SK-N-SH (cell line): ENCODE measurements around the gene TMEM184A. TPM values are rescaled to one million over a fixed set of nuclear protein-coding genes. Genes with fewer than 3 reads are reported as not detected.
A peak's percentile ranks its signal among the peaks of the same experiment; 100 is the strongest.

Source experiments
- CTCF ChIA-PET: fragments of 300-600, 350-600 bp; formaldehyde crosslinking; extraction: SDS; loops from one replicate; lab custom pipeline; 2021; lab: Yijun Ruan, JAX
- POLR2A ChIA-PET: fragments of 350-600 bp; sonication (Branson Sonifier 250); formaldehyde crosslinking; extraction: SDS; loops from one replicate; lab custom pipeline; 2020; ENCODE audit warnings: antibody characterized with exemption, inconsistent platforms; lab: Yijun Ruan, JAX
- DNase-seq: peaks from one replicate; pipeline ENCODE4 v3.0.0; 2012
- H2AFZ ChIP-seq: fragments of 200-600 bp; sonication (generic); 2 replicates; pipeline ENCODE4 v1.8.1; 2016; ENCODE audit warnings: antibody characterized with exemption, mild to moderate bottlenecking, low read depth
- H3F3A ChIP-seq: fragments of 200-600 bp; sonication (generic); replicated peaks from 2 replicates; pipeline ENCODE3; 2016; ENCODE audit warnings: antibody characterized with exemption, mild to moderate bottlenecking; ENCODE audit not compliant: insufficient read depth
- H3K27ac ChIP-seq, 2 experiments: fragments of 200-500 bp in 1 of 2; fragments of 200-600 bp in 1 of 2; sonication (Bioruptor generic) in 1 of 2; sonication (generic), shearing (Covaris generic) in 1 of 2; 2 replicates each; pipeline versions ENCODE4 v1.5.1 to v1.6.1; 2014 to 2016; ENCODE audit warnings: low read depth in 2 of 2, inconsistent platforms in 1 of 2, low read length in 1 of 2, mild to moderate bottlenecking in 1 of 2, mixed read lengths in 1 of 2
- H3K27me3 ChIP-seq: fragments of 200-600 bp; sonication (generic), shearing (Covaris generic); 2 replicates; pipeline ENCODE4 v1.6.1; 2016; ENCODE audit warnings: mixed run types; ENCODE audit not compliant: insufficient read depth
- H3K36me3 ChIP-seq, 2 experiments: fragments of 200-500 bp in 1 of 2; fragments of 200-600 bp in 1 of 2; sonication (Bioruptor generic) in 1 of 2; sonication (generic) in 1 of 2; replicated peaks in 1 of 2; 2 replicates each; pipeline versions ENCODE3 to v1.5.1; 2014 to 2016; ENCODE audit warnings: low read length in 1 of 2, mild to moderate bottlenecking in 1 of 2; ENCODE audit not compliant: insufficient read depth in 2 of 2, control insufficient read depth in 1 of 2
- H3K4me1 ChIP-seq, 2 experiments: fragments of 200-500 bp in 1 of 2; fragments of 200-600 bp in 1 of 2; sonication (Bioruptor generic) in 1 of 2; sonication (generic), shearing (Covaris generic) in 1 of 2; 2 replicates each; pipeline versions ENCODE4 v1.5.1 to v1.6.1; 2014 to 2016; ENCODE audit warnings: low read depth in 1 of 2, low read length in 1 of 2, mixed run types in 1 of 2; ENCODE audit not compliant: insufficient read depth in 2 of 2, control insufficient read depth in 1 of 2
- H3K4me2 ChIP-seq: fragments of 200-600 bp; sonication (generic), shearing (Covaris generic); 2 replicates; pipeline ENCODE4 v1.6.1; 2017; ENCODE audit warnings: mixed run types
- H3K4me3 ChIP-seq, 2 experiments: fragments of 200-500 bp in 1 of 2; fragments of 200-600 bp in 1 of 2; sonication (Bioruptor generic) in 1 of 2; sonication (generic), shearing (Covaris generic) in 1 of 2; 2 replicates each; pipeline versions ENCODE4 v1.5.1 to v1.8.1; 2014 to 2016; ENCODE audit warnings: low read depth in 2 of 2, inconsistent platforms in 1 of 2, low read length in 1 of 2, mild to moderate bottlenecking in 1 of 2, mixed read lengths in 1 of 2, moderate library complexity in 1 of 2
- H3K79me2 ChIP-seq: fragments of 200-600 bp; sonication (generic); 2 replicates; pipeline ENCODE4 v1.8.1; 2017; ENCODE audit warnings: mild to moderate bottlenecking; ENCODE audit not compliant: insufficient read depth
- H3K9ac ChIP-seq: fragments of 200-600 bp; sonication (generic); 2 replicates; pipeline ENCODE4 v1.6.1; 2017; ENCODE audit warnings: mixed run types
- H3K9me2 ChIP-seq: fragments of 200-600 bp; sonication (generic); 2 replicates; pipeline ENCODE4 v1.6.1; 2017; ENCODE audit warnings: mixed run types
- H3K9me3 ChIP-seq: fragments of 200-600 bp; sonication (generic); 2 replicates; pipeline ENCODE4 v1.6.1; 2017; ENCODE audit warnings: mixed run types, mild to moderate bottlenecking, moderate library complexity
- H4K20me1 ChIP-seq: fragments of 200-600 bp; sonication (generic); 2 replicates; pipeline ENCODE4 v1.6.1; 2017; ENCODE audit warnings: mild to moderate bottlenecking, mixed run types; ENCODE audit not compliant: insufficient read depth
- CHD2 ChIP-seq: fragments of 150-350 bp; IDR thresholded peaks from 2 replicates; pipeline ENCODE4 v1.6.1; 2018; ENCODE audit warnings: low read length; ENCODE audit not compliant: partially characterized antibody
- ELF1 ChIP-seq: IDR thresholded peaks from 2 replicates; pipeline ENCODE4 v1.4.0; 2012
- EP300 ChIP-seq, 2 experiments: IDR thresholded peaks; 2 replicates each; pipeline versions ENCODE4 v1.4.0 to v1.6.1; 2012; ENCODE audit warnings: borderline replicate concordance in 1 of 2, low read depth in 1 of 2, low read length in 1 of 2
- FOSL2 ChIP-seq: IDR thresholded peaks from 2 replicates; pipeline ENCODE4 v1.4.0; 2012; ENCODE audit warnings: low read depth, mild to moderate bottlenecking, moderate library complexity, borderline replicate concordance
- FOXM1 ChIP-seq: IDR thresholded peaks from 2 replicates; pipeline ENCODE4 v1.4.0; 2012; ENCODE audit warnings: low read depth, mild to moderate bottlenecking
- GABPA ChIP-seq: IDR thresholded peaks from 2 replicates; pipeline ENCODE4 v1.4.0; 2012; ENCODE audit warnings: low read depth, mild to moderate bottlenecking
- GATA2 ChIP-seq: sonication (generic); formaldehyde crosslinking; IDR thresholded peaks from 2 replicates; pipeline ENCODE4 v1.5.0; 2020; ENCODE audit warnings: mild to moderate bottlenecking, missing genetic modification reagents
- NFIC ChIP-seq: IDR thresholded peaks from 2 replicates; pipeline ENCODE4 v1.4.0; 2012; ENCODE audit warnings: borderline replicate concordance
- NRF1 ChIP-seq: IDR thresholded peaks from 2 replicates; pipeline ENCODE4 v1.6.1; 2012; ENCODE audit warnings: low read depth, mild to moderate bottlenecking, low read length
- RAD21 ChIP-seq: IDR thresholded peaks from 2 replicates; pipeline ENCODE4 v1.6.1; 2012; ENCODE audit warnings: mild to moderate bottlenecking, low read length
- RFX5 ChIP-seq: IDR thresholded peaks from 2 replicates; pipeline ENCODE4 v1.6.1; 2012; ENCODE audit warnings: mild to moderate bottlenecking, improper control_type of control experiment, low read length
- RXRA ChIP-seq: IDR thresholded peaks from 2 replicates; pipeline ENCODE4 v1.4.0; 2012; ENCODE audit warnings: low read depth, mild to moderate bottlenecking, borderline replicate concordance
- SIN3A ChIP-seq: IDR thresholded peaks from 2 replicates; pipeline ENCODE4 v1.6.1; 2012; ENCODE audit warnings: low read depth, mild to moderate bottlenecking, low read length, moderate library complexity, borderline replicate concordance
- SMC3 ChIP-seq: IDR thresholded peaks from 2 replicates; pipeline ENCODE4 v1.6.1; 2012; ENCODE audit warnings: low read depth, low read length, improper control_type of control experiment
- TEAD4 ChIP-seq: IDR thresholded peaks from 2 replicates; pipeline ENCODE4 v1.4.0; 2012; ENCODE audit warnings: mild to moderate bottlenecking, borderline replicate concordance; ENCODE audit not compliant: insufficient read depth
- YY1 ChIP-seq: IDR thresholded peaks from 2 replicates; pipeline ENCODE4 v1.4.0; 2012; ENCODE audit warnings: low read depth, mild to moderate bottlenecking
- WGBS: methylation state at CpG from one replicate; pipeline ENCODE4 v1.1.6; 2017; ENCODE audit warnings: low lambda C conversion rate; 5-methylcytosine and 5-hydroxymethylcytosine counted together
- polyA plus RNA-seq, 3 experiments: library from polyadenylated mRNA; depleted of rRNA; stranded (reverse); fragments of >200 nt; gene quantifications; 2 replicates each; pipeline ENCODE4 v1.2.3, GENCODE V29; 2012
- TF ChIP-seq, protein P1 (sequence below): fragments of 200-600 bp; sonication (generic); IDR thresholded peaks from 2 replicates; pipeline ENCODE4 v1.6.1; 2017; ENCODE audit warnings: antibody characterized with exemption, mild to moderate bottlenecking, moderate library complexity
- TF ChIP-seq, protein P2 (sequence below): fragments of 150-350 bp; IDR thresholded peaks from 2 replicates; pipeline ENCODE4 v1.6.1; 2016; ENCODE audit warnings: mild to moderate bottlenecking, low read depth, low read length
- TF ChIP-seq, protein P3 (sequence below): fragments of 150-350 bp; IDR thresholded peaks from 2 replicates; pipeline ENCODE4 v1.6.1; 2017; ENCODE audit warnings: antibody characterized with exemption, low read length, low read depth, borderline replicate concordance
- TF ChIP-seq, protein P4 (sequence below): IDR thresholded peaks from 2 replicates; pipeline ENCODE4 v1.4.0; 2012; ENCODE audit warnings: low read depth, borderline replicate concordance
- TF ChIP-seq, protein P5 (sequence below): IDR thresholded peaks from 2 replicates; pipeline ENCODE4 v1.4.0; 2012; ENCODE audit warnings: low read depth

TMEM184A gene
- polyA plus RNA-seq, 1 of the 3 experiments (the other 2 are of a cell fraction), result 1.5 TPM

DNA sequence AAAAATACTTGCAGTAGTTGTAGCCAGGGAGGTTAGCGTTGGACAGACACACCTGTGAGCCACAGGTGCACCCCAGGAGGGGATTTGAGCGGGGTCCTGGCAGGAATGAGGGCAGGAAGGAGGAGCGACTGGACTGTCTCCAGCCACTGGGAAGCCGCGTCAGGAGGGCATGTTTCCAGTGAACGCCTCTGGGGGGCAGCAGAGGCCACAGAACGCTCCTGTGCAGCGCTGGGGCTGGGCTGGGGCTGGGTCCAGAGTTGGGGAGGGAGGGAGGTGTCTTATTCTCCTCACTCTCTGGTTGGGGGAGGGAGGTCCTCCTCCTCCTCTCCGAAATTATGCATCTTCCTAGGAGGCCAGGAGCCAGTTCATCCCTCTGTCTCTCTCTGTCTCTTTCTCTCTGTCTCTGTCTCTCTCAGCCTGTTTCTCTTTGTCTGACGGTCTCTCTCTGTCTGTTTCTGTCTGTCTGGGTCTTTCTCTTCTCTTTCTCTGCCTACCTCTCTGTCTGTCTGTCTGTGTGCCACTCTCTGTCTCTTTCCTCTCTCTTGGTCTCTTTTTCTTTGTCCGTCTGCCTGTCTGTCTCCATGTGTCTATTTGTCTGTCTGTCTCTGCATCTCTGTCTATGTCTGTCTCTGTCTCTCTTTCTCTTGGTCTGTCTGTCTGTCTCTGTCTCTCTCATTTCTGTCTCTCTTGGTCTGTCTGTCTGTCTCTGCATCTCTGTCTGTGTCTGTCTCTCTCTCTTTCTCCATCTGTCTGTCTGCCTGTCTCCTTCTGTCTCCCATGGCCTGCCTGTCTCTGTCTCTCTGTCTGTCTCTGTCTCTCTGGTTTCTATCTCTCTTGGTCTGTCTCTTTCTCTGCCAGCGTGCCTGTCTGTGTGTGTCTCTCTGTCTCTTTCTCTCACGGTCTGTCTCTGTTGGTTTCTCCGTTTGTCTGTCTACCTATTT, 23.7 kb upstream of the TMEM184A start:
- Histone ChIP-seq H3K4me1 (peaks cover 0 to 12% of the 10 kb centered on the region in 2 experiments; a peak in 1 of 4 replicates), H3K4me3 (no peak overlapping the region), H3K9ac (no peak overlapping the region), H3F3A (no peaks in the 10 kb centered on the region), H3K9me3 (no peaks in the 10 kb centered on the region), H3K27me3 (no peaks in the 10 kb centered on the region), H3K4me2 (no peak overlapping the region), H2AFZ (no peak overlapping the region), H3K9me2 (no peaks in the 10 kb centered on the region), H3K27ac (peak overlapping the region in 1 of 2 experiments; percentile 31; a peak in 1 of 4 replicates), H3K36me3 (no peaks in the 10 kb centered on the region), H3K79me2 (no peaks in the 10 kb centered on the region), H4K20me1 (no peaks in the 10 kb centered on the region)
- CTCF ChIA-PET, result interaction anchor here (0.6 to 2.4 kb wide), 69 partner anchors 9 to 889 kb away, joined by 3 to 24 read pairs (median 4); partner anchors contain the start of genes PSMG3 and TMEM184A
- 28% methylated on average over 14 of the region's 14 CpGs for WGBS
- DNase-seq, result peak; percentile 93
- POLR2A ChIA-PET, result interaction anchor here (0.6 to 1.2 kb wide), 2 partner anchors 84 to 105 kb away, joined by 3 to 4 read pairs; no protein-coding TSS in a partner anchor
- TF ChIP-seq TEAD4 (no peak), SMC3 (peak; percentile 88), FOXM1 (no peak), RAD21 (peak; percentile 98)
- TF ChIP-seq, protein P1, sequence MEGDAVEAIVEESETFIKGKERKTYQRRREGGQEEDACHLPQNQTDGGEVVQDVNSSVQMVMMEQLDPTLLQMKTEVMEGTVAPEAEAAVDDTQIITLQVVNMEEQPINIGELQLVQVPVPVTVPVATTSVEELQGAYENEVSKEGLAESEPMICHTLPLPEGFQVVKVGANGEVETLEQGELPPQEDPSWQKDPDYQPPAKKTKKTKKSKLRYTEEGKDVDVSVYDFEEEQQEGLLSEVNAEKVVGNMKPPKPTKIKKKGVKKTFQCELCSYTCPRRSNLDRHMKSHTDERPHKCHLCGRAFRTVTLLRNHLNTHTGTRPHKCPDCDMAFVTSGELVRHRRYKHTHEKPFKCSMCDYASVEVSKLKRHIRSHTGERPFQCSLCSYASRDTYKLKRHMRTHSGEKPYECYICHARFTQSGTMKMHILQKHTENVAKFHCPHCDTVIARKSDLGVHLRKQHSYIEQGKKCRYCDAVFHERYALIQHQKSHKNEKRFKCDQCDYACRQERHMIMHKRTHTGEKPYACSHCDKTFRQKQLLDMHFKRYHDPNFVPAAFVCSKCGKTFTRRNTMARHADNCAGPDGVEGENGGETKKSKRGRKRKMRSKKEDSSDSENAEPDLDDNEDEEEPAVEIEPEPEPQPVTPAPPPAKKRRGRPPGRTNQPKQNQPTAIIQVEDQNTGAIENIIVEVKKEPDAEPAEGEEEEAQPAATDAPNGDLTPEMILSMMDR, result peak; percentile 95

DNA sequence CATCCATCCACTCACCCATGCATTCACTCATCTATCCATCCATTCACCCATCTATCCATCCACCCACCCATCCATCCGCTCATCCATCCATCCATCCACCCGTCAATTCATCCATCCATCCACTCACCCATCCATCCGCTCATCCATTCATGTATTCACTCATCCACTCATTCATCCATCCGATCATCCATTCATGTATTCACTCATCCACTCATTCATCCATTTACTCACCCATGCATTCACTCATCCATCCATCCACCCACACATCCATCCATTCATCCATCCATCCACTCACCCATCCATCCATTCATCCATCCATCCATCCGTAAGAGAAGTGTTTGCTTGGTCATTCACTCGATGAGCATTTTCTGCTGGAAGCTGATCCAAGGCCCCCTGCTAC, 22.5 kb upstream of the TMEM184A start:
- Histone ChIP-seq H3K4me1 (peaks cover 0 to 7% of the 10 kb centered on the region in 2 experiments; a peak in 1 of 4 replicates), H3F3A (no peaks in the 10 kb centered on the region), H3K4me3 (no peak overlapping the region), H4K20me1 (no peaks in the 10 kb centered on the region), H3K9me3 (no peaks in the 10 kb centered on the region), H3K9ac (no peak overlapping the region), H3K36me3 (no peaks in the 10 kb centered on the region), H3K79me2 (no peaks in the 10 kb centered on the region), H3K27ac (no peak overlapping the region), H3K9me2 (no peaks in the 10 kb centered on the region), H2AFZ (no peak overlapping the region), H3K4me2 (no peak overlapping the region), H3K27me3 (no peaks in the 10 kb centered on the region)
- DNase-seq, result no peak
- CTCF ChIA-PET, result interaction anchor here (0.6 to 1.5 kb wide), 39 partner anchors 8 to 890 kb away, joined by 3 to 24 read pairs (median 4); partner anchors contain the start of genes PSMG3 and TMEM184A
- POLR2A ChIA-PET, result interaction anchor here (0.8 to 1.2 kb wide), 2 partner anchors 70 to 85 kb away, joined by 3 to 4 read pairs; no protein-coding TSS in a partner anchor
- WGBS, result 80% methylated on average over 6 of the region's 6 CpGs
- TF ChIP-seq TEAD4 (no peak), FOSL2 (no peak), CHD2 (no peak), YY1 (no peak), GATA2 (CRISPR knock-in tag) (no peak), NRF1 (no peak), RFX5 (no peak), NFIC (no peak), EP300 (IDR thresholded peaks at IDR 0.05; ENCODE audit: borderline replicate concordance in 1 of 2, low read depth in 1 of 2, low read length in 1 of 2) (no peak), RXRA (no peak), ELF1 (no peak), SIN3A (no peak), GABPA (no peak), SMC3 (no peak)
- TF ChIP-seq, protein P2, sequence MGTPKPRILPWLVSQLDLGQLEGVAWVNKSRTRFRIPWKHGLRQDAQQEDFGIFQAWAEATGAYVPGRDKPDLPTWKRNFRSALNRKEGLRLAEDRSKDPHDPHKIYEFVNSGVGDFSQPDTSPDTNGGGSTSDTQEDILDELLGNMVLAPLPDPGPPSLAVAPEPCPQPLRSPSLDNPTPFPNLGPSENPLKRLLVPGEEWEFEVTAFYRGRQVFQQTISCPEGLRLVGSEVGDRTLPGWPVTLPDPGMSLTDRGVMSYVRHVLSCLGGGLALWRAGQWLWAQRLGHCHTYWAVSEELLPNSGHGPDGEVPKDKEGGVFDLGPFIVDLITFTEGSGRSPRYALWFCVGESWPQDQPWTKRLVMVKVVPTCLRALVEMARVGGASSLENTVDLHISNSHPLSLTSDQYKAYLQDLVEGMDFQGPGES, result no peak
- TF ChIP-seq, protein P3, sequence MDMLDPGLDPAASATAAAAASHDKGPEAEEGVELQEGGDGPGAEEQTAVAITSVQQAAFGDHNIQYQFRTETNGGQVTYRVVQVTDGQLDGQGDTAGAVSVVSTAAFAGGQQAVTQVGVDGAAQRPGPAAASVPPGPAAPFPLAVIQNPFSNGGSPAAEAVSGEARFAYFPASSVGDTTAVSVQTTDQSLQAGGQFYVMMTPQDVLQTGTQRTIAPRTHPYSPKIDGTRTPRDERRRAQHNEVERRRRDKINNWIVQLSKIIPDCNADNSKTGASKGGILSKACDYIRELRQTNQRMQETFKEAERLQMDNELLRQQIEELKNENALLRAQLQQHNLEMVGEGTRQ, result no peak
- TF ChIP-seq, protein P4, sequence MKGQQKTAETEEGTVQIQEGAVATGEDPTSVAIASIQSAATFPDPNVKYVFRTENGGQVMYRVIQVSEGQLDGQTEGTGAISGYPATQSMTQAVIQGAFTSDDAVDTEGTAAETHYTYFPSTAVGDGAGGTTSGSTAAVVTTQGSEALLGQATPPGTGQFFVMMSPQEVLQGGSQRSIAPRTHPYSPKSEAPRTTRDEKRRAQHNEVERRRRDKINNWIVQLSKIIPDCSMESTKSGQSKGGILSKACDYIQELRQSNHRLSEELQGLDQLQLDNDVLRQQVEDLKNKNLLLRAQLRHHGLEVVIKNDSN, result no peak
- TF ChIP-seq, protein P5, sequence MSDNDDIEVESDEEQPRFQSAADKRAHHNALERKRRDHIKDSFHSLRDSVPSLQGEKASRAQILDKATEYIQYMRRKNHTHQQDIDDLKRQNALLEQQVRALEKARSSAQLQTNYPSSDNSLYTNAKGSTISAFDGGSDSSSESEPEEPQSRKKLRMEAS, result no peak
- TF ChIP-seq, all 33 proteins: peak for 0
